ENCODE results near the gene AP2S1.
"Not testable (repeated sequence)": the region's sequence is repeated elsewhere in the genome, so short reads cannot be mapped to it uniquely, and the experiment has no call there.

Gene AP2S1

DNA sequence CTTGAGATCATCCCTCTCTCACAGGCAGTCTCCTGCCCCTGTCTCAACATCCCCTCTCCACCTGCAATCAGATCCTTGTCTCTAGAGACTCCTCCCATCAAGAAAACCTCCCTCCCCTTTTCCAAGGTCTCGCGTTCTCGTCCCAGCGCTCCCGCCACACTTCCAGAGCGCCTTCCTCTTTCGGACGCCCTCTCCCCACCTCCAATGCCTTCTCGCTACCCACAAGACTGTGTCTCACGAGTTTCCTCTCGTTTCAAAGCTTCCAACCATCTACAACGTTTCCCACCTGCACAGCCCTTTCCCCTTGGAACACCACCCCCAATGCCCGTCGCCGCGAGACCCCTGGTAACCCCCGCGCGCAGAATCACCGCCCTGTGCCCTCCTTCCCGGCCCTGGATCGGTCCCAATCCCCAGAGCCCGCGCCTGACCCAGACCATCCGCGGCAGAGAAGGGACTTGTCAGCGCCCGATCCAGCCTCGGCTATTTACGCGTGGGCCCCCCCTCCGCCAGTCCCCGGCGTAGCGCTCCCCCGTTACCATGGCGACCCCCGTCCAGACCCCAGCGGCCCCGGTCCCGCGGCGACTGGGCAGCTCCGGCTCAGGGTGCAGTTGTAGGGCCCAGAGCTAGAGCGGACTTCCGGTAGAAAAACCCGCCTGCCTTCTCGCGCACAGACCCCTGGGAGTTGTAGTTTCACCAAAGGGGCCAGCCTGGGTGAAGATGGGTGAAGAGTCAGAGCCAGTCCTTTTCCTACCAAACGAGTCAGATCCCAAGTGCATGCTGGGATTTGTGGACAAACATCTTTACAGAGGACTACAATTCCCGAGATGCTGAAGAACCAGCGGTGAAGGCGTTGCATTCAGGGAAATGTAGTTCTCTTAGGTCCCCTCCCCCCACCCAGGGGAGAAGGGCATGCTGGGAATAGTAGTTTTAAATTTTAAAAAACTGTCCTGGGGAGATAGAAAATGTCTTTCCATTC is at the start of gene AP2S1:
TSS of gene AP2S1 (minus strand) at position 619 of the 976 bp plus-strand sequence. CDS start at position 539, 80 bp downstream.
- DNase-seq: peak; percentile 99

DNA sequence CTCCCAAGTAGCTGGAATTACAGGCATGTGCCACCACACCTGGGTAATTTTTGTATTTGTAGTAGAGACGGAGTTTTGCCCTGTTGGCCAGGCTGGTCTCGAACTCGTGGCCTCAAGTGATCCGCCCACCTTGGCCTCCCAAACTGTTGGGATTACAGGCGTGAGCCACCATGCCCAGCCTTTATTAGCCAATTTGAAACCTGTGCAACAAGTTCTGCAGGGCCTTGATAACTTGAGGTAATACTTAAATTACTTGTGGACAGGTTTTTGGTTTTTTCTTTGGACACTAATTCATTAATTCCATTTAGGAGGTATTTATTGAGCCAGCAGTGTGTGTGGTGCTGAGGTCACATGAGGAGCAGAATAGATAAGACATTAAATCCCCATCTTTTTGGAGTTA is 49.7 kb upstream of the AP2S1 start:
- no peak for DNase-seq

DNA sequence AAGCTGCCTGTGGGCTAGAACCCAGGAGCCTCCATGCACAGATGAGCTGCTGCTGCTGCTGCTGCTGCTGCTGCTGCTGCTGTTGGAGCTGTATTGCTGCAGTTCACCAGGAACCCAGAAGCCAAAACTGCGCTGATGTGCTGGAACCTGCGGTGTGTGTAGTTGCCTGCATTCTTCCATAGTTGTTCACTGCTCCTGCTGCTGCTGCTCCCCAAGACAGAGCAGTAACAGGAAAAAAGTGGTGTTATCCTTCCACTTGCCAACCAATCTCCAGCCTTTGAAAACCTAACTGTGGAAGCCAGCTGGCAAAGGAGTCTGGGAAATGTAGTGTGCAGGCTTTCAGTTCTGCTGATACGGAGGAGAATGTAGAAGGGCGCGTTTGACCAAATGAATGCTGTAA is 48.1 kb upstream of the AP2S1 start:
- DNase-seq: peak; percentile 46

DNA sequence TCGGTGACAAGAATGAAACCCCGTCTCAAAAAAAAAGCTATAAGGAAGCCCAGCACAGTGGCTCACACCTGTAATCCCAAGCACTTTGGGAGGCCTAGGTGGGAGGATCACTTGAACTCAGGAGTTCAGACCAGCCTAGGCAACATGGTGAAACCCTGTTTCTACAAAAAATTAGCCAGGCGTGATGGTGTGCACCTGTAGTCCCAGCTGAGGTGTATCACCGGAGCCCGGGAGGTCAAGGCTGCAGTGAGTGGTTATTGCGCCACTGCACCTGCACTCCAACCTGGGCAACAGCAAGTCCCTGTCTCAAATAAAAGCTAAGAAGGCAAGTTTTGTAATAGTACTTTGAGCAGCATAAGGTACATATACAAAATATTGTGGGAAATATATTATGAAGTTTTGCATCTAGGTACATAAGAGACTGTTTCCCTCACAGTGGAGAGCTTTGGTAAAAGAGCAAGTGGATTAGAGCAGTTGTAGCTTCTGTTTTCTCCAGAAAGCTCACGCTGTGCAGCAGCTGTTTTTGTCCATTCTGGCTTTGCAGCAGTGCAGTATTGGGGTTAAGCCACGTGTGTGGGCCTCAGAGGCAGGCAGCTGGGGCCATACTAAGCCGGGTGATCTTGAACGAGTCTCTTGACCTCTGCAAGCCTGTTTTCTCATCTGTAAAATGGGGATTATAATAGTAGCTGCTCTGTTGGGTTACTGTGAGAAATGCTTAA is 45.6 kb upstream of the AP2S1 start:
- DNase-seq: peak; percentile 35

DNA sequence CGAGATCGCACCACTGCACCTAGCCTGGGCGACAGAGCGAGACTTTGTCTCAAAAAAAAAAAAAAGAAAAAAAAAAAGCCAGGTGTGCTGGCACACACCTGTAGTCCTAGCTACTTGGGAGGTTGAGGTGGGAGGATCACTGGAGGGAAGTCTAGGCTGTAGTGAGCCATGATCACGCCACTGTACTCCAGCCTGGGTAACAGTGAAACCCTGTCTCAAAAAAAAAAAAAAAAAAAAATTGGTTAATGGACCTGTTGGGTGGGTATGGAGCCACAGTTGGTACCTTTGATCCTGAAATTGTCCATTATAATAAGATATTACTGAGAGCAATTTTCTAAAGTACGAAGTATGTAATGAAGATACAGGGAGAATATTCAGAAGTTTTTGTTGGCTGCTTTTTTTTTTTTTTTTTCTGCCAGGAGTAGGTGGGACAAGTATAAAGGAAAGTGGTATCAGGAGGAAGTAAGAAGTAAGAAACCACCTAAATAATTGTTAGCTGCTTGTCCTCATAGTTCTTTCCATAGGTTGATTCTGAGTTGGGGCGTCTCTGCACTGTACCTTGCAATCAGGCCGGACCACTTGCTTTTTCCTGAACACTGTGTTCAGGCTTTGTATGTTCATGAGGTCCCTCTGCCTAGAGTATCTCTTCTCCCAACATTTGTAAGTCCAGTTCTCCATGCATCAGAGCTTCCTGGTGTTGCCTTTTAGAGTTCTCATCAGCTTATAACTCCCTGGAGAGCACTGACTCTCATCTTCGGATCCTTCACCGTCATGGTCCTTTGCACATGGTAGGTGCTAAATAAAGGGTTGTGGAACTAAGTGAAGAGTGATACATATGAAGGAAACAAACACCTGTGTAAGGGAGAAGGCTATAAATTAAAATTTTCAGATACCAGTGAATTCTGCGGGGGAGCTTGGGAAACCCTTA is 41.9 kb upstream of the AP2S1 start:
- no peak for DNase-seq

DNA sequence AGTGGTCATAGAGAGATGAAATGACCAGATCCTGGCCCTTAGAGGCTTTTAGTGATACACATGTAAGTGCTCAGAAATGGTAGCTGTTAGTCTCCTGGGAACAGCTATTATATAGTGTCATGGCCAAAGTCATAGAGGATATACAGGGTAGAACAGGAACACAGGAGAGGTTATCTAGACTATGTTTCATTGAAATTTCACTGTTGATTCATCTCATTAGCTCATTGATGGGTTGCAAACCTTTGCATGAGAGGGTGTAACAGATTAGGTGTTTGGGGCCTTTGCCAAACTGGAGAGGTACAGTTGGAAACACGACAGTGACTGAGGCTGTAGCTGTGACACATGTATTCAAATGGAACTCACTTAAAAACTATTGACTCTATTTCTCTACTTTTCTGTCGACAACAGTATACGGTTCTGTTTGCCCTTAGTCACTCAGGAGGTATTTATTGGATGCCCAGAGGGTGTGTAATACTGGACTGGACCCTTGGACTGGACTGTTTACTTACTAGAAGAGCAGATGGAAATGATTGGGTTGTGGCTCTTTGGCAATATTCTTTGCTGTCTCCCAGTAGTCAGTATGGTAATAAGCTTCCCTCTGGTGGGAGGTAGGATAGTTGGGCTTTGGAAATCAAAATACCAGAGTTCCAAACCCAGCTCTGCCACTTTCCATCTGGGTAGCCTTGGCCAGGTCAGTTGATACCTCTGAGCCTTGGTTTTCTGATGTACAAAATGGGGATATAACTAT is 40.0 kb upstream of the AP2S1 start:
- DNase-seq: no peak

DNA sequence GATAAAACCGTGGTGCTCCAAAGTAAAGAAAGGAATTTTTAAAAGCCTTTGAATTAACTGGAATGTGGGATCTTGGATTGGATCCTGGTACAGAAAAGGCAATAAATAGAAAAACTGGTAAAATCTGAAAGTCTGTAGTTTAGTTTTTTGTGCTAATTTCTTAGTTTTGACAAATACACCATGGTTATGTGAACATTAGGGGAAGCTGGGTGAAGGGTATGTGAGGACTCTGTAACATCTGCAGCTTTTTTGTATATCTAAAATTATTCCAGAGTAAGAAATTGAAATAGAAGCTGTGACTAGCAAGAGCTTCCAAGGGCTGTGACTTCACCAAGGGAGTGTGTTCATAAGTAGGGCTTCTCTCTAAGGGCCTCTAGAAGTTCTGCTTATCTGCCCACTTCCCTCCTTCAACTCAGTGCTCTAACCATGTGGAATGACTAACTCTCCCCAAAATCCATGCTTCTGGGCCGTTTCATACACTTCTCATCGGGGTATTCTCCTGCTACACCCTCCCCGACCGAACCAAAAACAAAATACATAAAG is 36.7 kb upstream of the AP2S1 start:
- DNase-seq: no peak

DNA sequence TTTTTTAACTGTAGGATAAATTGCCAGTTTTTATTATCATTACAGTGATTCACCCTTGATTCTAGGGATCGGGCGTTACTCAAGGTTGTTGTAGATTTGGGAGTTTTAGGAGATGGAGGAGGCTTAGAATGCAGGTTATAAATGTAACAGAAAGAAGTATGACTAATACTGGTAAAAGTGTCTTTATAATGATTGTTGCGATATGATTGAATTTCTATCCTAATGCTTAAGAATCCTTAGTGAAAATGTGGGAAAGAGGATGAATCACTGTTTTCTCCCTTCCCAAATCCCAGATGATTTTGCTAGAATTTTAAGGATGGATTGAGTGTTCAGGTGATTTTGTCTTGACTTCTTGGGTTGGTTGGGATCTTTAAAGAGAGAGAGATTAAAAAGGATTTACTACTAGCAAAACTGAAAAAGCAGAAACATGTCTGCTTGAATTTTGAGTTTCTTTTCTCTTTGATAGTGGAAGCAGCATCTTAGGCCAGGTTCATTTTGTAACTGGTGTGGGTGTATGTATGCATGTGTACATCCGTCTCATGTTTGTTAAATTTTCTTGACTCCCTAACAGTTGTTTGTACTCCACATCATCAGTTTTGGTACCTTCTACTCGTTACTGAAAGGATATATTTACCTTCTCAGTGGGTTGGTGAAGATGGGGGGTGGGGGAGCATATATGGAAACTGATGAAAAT is 36.0 kb upstream of the AP2S1 start:
- DNase-seq: no peak

DNA sequence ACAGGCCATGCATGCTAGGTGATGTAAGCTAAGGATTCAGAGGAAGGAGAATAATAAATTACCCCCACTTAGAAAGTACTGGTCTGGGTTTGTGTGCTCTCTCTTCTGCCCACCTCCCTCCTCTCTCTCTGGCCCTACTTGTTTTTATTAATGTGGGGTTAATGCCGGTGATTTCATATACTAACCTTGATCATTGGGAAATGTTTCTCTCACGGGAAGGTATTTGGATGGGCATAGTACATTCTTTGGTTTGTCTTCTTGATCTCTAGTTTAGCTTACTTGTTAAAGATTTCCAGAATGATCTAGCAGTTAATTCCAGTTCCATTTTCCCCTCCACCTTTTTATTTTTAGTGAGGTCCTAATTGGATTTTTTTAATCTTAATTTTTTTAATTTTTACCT is 34.8 kb upstream of the AP2S1 start:
- DNase-seq: no peak

DNA sequence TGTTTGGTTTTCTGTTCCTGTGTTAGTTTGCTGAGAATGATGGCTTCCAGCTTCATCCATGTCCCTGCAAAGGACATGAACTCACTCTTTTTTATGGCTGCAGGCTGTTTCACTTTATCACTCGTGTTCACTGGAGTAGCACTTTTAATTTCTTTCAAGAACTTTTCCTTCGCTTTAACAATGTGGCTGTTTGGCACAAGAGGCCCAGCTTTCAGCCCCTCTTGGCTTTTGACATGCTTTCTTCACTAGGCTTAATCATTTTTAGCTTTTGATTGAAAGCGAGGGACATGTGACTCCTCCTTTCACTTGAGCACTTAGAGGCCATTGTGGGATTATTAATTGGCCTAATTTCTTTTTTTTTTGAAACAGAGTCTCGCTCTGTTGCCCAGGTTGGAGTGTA is 32.1 kb upstream of the AP2S1 start:
- not testable (repeated sequence) for DNase-seq

DNA sequence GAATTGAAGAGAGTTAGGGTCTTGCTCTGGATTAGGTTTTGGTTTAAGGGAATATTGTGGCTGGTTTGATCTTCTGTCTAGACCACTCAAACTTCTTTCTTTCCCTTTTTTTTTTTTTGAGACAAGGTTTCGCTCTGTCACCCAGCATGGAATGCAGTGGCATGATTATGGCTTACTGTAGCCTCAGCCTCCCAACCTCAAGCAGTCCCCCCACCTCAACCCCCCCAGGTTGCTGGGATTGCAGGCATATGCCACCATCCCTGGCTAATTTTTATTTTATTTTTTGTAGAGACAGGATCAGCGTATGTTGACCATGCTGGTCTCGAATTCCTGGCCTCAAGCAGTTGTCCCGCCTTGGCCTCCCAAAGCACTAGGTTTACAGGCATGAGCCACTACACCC is 31.4 kb upstream of the AP2S1 start:
- DNase-seq: no peak

DNA sequence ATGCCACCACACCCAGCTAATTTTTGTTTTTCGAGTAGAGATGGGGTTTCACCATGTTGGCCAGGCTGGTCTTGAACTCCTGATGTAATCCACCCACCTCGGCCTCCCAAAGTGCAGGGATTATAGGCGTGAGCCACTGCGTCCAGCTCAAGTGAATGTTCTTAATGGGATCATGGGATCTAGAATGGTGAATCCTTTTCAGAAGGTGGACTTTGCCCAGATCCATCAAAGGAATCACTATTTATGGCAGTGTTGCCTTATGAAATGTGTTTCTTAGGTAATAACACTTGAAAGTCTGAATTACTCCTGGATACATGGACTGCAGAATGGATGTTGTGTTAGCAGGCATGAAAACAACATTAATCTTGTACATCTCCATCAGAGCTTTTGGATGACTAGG is 30.4 kb upstream of the AP2S1 start:
- DNase-seq: no peak

DNA sequence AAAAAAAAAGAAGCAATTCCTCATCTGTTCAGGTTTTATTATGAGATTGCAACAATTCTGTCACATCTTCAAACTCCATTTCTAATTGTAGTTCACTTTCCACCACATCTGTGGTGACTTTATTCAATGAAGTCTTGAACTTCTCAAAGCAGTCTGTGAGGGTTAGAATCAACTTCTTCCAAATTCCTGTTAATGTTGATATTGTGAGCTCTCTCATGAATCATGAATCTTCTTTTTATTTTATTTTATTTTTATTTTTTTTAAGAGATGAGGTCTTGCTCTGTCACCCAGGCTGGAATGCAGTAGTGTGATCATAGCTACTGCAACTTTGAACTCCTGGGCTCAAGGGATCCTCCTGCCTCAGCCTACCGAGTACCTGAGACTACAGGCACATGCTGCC is 29.8 kb upstream of the AP2S1 start:
- DNase-seq: no peak

DNA sequence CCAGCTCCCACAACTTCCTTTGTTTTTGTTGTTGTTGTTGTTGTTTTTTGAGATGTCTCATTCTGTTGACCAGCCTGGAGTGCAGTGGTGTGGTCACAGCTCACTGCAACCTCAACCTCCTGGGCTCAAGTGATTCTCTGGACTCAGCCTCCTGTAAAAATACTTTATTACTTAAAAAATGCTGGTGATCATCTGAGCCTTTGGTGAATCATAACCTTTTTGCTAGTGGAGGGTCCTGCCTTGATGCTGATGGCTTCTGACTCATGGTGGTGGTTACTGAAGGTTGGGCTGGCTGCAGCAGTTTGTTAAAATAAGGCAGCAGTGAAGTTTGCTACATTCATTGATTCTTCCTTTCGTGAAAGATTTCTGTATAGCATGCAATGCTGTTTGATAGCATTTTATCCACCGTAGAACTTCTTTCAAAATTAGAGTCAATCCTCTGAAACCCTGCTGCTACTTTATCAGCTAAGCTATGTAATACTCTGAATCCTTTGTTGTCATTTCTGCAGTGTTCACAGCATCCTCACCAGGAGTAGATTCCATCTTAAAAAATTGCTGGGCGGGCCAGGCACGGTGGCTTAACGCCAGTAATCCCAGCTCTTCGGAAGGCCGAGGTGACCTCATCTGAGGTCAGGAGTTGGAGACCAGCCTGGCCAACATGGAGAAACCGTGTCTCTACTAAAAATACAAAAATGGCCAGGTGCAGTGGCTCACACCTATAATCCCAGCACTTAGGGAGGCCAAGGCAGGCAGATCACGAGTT is 28.1 kb upstream of the AP2S1 start:
- DNase-seq: no peak

DNA sequence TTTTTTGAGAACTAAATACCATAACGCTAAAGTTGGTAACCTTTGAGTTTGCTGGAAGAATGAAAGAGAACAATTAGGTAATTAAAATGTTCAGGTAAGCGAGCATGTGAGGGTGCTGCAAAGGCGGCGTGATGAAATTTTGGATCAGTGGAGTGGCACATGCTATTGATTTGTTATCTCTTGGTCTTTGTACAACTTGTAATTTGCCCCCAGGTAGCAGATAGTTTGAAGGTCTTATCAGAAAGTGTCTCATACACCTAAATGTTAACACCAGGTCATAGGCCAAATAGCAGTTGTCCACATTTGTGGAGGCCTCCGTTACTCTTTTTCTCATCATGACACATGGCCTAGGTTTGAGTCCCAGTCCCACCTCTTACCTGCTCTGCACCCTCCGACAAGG is 25.0 kb upstream of the AP2S1 start:
- no peak for DNase-seq

DNA sequence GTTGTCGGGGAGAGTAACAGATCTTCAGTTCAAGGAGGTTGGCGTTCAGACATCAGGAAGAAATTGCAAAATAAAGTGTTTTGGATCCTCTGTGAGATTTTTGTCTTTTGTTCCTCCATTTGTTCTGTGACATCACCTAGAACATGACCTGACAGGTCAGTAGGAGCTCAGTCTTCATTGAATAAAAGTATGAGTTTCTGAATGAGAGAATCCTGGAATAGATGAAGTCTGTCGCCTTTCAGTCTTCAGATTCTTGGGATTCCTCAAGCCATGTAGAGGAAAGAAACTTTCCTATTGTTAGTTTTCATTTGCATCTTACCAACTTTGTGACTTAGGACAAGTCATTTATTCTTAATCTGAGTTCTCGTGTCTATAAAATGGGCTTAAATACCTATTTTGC is 24.6 kb upstream of the AP2S1 start:
- DNase-seq: no peak

DNA sequence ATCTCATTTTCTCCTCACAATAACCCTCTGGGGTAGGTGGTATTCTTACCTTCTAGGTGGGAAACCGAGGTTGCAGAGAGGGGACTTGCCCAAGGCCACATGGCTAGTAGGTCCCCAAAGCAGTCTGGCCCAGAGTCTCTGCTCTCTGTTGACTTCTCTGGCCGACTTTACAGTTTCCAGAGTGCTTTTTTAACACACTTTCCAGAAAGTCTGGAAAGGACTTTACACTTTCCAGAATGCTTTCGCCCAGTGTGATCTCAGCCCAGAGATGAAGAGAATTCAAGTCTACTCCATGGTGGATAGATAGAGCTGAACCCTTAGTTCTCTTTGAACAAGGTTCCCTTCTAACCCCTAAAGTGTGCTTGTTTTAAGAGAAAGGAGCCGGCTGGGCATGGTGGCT is 22.3 kb upstream of the AP2S1 start:
- no peak for DNase-seq

DNA sequence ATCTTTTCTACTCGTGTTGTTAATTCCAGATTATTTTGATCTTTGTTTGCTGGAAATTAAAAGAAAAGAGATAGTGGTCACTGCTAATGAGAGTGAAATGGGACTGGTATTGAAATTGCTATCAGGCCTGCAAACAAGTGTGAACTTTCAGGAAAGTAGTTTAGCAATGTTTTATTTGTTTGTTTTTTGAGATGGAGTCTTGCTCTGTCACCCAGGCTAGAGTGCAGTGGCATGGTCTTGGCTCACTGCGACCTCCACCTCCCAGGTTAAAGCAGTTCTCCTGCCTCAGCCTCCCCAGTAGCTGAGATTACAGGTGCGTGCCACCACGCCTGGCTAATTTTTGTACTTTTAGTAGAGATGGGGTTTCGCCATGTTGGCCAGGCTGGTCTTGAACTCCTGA is 20.5 kb upstream of the AP2S1 start:
- DNase-seq: not testable (repeated sequence)

DNA sequence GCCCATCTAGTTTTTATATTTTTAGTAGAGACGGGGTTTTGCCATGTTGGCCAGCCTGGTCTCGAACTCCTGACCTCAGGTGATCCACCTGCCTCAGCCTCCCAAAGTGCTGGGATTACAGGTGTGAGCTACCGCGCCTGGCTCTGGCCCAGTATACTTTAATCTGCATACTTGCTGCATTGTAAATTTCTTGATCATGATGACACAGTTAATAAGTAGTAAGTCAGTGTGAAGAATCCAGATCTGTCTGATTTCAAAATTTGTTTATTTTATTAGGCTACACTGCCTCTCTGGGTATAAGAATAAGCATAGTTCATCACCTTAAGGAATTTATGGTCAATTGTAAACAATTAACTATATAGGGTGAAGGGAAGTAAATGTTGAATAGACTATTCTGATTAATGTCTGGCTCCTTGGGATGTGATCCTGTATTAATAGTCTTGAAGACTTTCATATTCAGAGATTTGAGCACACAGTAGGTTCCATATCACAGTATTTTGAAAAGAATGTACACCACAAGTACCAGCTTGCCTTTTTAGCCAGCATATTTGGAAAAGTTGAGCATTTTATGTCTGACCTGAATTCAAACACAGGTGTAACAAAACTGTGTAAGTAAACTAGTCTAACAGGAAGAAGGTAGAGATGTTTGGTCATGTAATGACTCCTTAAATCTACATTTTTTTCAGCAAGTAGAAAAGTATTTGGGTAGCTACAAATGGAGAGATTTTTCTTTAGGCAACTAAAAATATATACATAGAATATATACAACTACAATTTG is 17.6 kb upstream of the AP2S1 start:
- no peak for DNase-seq

DNA sequence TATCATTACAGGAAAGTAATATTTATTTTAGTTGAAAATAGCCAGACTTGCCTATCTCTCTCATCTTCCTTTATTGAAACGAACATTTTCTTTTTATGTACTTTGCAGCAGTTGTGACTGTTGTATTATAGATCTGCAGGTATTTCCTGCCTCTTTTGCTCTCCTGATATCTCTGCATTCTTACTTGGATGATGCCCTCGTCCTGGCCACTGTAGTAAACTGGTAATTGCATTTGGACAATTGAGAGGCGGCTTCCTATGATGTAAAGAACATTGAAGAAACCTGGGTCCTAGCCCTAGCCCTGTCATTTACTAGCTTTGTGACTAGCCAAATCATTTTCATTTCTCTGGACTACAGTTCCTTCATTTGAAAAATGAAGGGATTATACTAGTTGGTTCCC is 16.5 kb upstream of the AP2S1 start:
- no peak for DNase-seq

All from femur (tissue), 1 donor.